Stimulated activated CD4-positive, alpha-beta T cell treated with anti-CD3 and anti-CD28 coated beads, TNF-alpha, amount 100 ng/mL, for 4 hours (primary cell): ENCODE data around the gene RNF212.
A peak's percentile ranks its signal among the peaks of the same experiment; 100 is the strongest.
"Not testable (repeated sequence)": the region's sequence is repeated elsewhere in the genome, so short reads cannot be mapped to it uniquely, and the experiment has no call there.

Experiments used
- DNase-seq, 3 experiments: peaks; one replicate each; pipeline ENCODE4 v3.0.0-alpha.2; 2020; ENCODE audit warnings: low read depth in 3 of 3

Gene RNF212, protein sequence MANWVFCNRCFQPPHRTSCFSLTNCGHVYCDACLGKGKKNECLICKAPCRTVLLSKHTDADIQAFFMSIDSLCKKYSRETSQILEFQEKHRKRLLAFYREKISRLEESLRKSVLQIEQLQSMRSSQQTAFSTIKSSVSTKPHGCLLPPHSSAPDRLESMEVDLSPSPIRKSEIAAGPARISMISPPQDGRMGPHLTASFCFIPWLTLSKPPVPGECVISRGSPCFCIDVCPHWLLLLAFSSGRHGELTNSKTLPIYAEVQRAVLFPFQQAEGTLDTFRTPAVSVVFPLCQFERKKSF

DNA sequence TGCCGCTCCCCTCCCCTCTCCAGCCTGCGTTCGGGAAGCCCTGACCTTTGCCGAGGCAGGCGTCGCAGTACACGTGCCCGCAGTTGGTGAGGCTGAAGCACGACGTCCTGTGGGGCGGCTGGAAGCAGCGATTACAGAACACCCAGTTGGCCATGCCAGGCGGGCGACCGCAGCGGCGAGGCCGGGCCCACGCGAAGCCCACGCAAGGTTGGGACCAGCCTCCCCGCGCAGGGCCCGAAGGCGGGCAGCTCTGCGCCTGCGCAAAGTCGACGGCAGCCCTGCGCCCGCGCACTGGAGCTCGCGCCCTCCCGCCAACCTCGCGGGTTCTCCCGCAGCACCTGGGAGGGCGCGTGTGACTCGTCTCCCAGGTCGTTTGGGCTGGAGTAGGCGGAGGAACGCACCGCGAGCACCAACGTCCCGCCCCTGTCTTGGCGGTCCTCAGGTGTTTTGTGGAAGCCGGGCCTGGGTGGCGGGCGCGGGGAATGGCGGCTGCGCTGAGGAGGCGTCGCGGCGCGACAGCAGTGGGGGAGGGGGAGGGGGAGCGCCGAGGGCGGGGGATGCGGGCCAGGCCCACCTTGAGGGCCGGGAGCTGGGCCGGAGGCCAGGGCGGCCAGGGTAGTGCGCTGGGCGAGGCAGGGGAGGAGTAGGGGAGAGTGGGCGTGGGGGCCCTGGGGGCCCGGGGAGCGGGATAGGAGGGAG is at the start of gene RNF212:
Gene RNF212, minus strand, starts transcription at position 254 of the 699 bp plus-strand sequence. Its CDS starts 100 bp downstream, at position 154.
- peak; percentile 7 to 33 (median 24) for DNase-seq

DNA sequence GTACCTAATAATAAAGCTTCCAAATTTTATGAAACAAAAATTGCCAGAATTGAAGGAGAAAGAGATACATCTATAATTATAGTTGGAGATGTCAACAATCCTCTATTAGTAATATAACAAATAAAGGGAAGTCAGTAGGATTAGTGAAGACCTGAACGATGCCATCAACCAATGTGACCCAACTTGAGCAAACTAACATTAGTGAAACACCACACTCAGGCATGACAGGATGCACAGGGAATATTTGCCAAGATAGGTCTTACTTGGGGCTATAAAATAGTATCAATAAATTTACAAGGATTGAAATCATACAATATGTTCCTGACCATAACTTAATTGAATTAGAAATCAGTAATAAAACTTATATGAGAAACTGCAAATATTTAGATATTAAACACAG is 47.0 kb upstream of the RNF212 start:
- no peak for DNase-seq

DNA sequence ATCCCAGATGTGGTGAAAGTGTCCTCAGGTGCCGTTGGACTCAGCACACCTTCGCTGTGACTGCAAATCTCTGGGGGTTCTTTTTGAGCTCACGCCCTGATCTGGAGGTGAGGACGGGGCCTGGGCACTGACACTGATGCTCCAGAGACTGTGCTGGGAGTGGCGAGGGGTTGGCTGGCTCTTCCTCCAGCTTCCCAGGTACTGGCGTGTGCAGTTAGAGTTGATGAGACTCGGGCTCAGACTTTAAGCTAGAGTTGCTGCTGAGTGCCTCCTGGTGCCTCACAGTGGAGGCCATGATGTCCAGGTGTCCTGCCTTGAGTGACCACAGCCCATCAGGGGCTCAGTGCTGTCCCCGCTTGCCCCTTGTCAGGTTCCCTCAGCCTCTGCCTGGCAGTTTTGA is 42.7 kb upstream of the RNF212 start:
- no peak for DNase-seq

DNA sequence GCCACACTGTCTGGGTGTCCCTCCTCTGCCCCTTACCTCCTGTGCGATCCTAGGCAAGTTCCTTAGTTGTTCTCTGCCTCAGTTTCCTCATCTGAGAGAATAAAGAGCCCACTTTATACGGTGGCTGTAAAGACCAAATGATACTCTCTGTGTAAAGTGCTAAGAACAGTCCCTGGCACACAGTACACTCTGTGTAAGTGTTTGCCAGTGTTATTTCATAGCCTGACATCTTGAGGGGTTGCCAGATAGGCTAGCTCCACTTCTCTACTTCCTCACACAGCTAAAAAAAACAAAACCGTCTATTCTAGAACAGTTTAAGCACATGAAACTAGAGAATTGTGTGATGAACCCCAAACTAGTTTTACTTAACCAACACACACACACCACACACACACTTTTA is 42.0 kb upstream of the RNF212 start:
- DNase-seq = no peak

DNA sequence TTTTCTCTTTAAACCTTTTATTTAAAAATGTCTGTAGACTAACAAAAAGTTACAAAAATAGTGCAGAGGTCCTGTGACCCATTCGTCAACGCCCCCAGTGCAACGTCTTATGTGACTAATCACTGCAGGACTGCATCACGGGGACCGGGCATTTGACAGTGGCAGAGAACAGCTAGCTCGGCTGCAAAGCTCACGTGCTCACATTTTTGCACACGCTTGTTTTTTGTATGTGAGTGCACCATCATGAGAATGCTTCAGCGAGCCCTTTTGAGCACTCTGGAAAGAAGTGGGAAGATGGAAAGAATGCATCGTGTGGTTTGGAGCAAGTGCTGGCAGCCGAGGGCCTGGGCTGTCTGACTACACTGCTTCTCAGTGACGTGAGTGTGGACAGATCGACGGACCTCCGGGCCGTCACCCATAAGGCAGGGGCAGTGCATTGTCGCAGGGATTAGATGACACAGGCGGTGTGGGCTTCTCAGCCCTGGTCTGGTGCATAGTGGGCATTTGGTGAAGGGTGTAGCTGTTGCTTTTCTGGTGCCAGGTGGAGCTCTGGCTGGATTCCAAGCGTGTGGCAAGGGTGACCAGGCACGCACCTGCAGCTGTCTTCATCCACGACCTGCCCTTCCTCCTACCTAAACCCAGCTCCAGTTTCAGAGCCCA is 41.3 kb upstream of the RNF212 start:
- no peak for DNase-seq

DNA sequence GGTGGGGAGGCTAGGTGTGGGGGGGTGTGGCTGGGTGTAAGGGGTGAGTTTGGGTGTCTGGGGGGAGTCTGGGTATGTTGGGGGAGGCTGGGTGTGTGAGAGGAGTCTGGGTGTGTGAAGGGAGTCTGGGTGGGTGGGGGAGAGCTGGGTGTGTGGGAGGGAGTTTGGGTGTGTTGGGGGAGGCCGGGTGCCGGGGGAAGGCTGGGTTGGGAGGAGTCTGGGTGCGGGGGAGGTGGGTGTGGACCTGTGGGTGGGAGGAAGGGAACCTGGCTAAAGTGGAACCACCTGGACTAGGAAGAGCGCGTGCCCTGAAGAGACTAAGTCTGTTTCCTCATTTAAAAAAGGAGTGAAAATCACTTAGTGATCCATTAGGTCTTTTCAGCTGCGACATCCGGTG is 40.8 kb upstream of the RNF212 start:
- no peak for DNase-seq

DNA sequence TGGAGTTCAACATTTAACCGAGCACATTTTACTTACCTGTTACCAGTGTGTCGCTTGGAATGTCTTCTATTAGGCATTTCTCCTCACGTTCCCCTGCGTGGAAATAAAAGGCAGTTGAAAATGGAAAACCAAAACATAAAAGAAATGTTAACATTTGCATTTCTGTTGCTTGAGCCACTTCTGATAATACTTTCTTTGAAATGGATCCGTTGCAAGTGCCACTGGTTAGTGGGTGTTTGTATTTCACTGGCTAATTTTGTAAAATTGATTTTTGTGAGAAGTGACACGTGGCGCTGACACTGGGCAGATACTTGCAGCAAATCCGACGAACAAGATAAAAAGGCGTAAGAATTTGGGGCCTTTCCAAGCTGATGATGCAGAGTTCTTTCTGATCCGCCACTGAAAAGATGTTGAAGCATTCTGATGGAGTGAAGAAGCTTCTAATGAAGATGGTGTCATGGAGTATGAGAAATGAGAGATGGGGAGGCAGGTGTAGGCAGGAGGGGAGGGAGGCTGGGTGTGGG is 40.3 kb upstream of the RNF212 start:
- no peak for DNase-seq

DNA sequence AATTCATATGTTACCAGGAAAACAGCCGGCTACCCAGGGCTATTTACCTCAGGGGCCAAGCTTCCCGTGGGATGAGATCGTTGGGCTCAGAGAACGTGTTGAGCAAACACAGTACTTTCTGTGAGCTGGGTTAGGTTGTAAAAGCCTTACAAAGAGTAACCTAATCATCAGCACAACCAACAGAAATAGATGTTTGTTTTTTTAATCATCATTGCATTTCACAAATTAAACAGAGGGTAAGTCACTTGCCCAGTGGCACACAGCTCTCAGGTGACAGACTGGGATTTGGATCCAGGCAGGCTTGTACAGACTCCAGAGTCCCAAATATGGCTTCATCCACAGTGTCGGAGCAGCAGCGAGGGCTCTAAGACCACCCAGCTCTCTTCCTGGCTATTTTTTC is 38.9 kb upstream of the RNF212 start:
- no peak for DNase-seq

DNA sequence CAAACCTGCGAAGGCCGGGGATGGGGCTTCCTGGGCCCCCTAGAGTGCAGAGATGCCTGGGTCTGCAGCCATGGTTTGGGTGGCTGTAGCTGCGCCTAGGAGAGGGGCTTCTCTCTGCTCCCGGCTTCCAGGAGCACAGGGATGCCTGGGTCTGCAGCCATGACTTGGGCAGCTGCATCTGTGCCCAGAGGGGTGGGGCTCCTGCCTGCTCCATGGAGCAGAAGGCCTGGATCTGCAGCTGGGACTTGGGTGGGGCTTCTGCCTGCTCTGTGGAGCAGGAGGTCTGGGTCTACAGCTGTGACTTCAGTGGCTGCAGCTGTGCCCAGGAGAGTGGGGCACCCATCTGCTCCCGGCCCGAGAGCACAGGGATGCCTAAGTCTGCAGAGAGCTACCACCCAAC is 38.2 kb upstream of the RNF212 start:
- DNase-seq = no peak

DNA sequence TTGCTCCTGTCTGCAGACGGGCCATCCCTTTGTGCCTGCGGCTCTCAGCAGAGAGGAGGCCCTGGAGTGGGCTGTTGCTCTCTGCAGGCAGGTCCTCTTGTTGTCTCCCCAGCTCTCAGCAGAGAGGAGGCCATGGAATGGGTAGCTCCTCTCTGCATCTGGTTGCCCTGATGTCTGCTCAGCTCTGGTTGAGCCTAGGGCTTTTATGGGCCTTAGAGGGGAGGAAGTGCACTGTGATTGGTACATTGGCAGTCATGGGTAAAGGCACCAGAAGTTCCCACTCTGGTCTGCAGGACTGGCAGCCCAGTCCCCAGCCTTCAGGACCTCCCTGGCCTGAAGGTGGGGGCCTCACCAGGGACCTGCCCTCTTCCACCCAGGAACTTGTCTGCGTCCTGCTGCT is 37.5 kb upstream of the RNF212 start:
- no peak for DNase-seq

DNA sequence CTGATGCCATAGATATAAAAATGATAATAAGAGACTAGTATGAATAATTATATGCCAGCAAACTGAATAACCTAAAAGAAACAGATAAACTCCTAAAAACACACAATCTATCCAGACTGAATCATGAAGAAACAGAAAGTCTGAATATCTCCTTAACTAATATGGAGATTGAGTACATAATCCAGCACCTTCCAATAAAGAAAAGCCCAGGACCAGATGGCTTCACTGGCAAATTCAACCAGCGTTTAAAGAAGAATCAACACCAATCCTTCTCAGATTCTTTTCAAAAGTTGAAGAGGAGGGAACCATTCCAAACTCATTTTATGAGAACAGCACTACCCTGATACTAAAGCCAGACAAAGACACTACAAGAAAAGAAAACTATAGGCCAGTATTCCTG is 26.5 kb upstream of the RNF212 start:
- no peak for DNase-seq

DNA sequence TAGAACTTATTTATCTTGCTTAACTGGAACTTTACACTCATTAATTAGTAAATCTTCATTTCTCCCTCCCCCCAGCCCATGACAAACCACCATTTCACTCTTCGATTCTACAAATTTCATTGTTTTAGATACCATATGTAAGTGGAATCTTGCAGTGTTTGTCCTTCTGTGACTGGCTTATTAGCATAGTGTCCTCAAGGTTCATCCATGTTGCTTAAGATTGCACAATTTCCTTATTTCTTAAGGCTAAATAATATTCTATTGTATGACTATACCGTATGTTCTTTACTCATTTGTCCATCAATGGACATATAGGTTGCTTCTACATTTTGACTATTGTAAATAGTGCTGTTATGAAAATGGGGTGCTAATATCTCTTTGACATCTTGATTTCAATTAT is 24.5 kb upstream of the RNF212 start:
- DNase-seq = no peak

DNA sequence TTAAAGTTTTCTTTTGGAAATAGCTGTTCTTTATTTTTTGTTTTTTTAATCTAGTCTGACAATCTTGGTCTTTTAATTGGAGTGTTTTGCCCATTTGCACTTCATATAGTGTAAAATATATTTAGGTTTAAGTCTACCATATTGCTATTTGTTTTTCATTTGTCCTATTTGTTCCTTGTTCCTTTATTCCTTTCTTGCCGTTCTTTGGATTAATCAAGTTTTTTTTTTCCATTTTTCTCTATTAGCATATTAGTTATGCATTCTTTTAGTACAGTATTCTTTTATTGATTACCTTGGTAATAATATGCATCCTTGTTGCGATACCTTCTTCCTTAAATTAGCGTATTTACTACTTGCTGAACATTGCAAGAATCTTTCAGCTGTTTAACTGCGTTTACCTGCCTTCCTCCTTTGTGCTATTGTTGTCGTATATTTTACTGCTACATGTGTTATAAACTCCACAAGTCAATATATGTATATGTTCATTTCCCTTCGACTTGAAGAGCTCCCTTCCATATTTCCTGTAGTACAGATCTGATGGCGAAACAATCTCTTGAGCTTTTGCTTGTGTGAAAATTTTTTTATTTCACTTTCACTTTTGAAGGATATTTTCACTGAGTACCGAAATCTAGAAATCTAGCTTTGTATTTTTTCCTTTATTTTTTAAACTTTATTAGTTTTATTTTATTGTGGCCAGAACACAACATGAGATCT is 23.9 kb upstream of the RNF212 start:
- DNase-seq = no peak

DNA sequence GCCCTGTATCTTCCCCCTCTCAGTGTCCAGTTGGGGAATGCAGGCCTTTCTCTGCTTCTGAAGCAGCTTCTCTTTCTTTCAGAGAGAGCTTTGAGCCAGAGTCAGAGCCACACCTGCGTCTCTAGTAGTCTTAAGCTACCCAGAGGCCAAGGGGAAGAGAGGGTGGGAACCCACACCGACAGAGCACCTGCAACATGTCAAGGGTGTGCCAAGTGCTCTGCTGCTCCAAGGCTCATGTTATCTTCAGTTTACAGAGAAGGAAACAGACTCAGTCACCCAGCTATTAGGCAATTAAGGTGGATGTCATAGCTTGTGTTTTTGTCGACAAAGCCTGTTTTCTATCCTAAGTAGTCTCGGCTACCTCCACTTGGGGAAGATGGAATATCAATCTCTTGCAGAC is 22.7 kb upstream of the RNF212 start:
- no peak for DNase-seq

DNA sequence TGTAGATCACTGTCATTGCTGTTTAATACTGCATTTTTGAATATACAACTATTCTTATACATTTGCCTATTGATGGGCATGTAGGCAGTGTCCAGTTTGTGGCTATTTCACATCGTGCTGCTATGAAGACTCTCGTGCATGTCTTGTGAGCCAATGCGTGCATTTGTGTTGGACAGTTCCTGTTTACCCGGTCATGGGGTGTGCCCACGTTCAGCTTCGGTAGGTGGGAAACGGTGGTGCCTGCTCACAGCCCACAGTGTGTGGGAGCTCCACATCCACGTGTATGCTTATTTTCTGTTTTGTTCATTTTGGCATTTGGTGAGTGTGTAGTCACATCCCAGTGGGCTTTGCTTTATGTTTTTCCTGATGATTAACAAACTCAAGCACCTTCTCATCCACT is 19.7 kb upstream of the RNF212 start:
- DNase-seq = no peak

DNA sequence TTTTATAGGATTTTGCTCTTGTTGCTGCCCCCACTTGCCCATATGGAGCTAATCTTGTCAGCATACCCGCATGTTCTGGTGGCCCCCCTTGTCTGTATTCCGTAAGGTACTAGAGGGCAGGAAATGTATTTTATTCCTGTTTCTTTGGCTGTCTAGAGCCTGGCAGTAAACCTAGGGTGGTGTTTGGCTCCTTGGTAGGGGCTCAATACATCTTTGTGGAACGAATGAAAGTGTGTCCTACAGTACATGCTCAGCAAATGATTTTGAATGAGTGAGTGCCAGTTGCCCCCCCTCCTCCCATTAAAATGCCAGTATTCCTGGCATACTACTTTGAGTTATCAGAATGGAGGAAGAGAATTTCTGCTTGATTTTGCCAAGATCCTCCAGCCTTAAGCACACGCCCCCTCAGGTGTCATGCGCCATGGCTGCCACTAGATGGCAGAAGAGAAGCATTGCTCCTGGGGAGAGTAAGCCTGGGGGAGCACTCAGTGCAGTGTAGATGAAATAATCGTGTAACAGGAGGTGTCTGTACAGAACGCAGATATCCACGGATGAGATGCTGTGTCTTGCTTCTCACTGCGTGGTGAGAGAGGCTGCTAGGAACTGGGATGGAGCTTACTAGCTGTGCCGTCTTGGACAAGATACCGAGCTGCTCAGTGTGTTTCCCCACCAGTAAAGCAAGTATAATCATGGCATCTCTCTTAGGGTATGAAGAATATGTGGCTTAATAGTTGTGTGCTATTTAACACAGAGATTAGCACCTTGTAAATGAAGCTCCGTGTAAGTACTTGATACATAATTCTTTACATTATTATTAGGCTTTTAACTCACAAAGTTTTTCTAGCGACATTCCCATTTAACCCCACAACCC is 17.2 kb upstream of the RNF212 start:
- DNase-seq = peak; percentile 47 to 66 (median 55)

DNA sequence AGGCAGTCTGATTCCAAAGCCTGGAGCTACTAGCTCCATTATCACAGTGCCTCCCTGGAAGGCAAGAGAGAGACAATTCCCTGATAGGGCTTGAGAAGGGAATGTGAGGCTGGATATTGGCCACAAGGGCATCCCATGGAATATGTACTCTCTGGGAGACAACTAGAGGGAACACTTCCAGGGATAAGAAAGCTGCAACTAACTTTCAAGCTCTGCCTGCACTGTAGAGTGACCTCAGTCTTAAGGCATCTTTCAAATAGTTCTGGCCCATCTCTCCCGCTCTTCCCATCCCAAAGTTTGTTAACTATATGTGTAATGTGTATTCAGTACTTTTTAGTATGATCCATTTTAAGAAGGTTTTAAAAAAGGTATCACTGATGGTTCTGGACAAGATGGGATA is 13.1 kb upstream of the RNF212 start:
- DNase-seq = no peak

DNA sequence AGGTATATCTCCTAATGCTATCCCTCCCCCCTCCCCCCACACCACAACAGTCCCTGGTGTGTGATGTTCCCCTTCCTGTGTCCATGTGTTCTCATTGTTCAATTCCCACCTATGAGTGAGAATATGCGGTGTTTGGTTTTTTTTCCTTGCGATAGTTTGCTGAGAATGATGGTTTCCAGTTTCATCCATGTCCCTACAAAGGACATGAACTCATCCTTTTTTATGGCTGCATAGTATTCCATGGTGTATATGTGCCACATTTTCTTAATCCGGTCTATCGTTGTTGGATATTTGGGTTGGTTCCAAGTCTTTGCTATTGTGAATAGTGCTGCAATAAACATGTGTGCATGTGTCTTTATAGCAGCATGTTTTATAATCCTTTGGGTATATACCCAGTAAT is 12.1 kb upstream of the RNF212 start:
- not testable (repeated sequence) for DNase-seq

DNA sequence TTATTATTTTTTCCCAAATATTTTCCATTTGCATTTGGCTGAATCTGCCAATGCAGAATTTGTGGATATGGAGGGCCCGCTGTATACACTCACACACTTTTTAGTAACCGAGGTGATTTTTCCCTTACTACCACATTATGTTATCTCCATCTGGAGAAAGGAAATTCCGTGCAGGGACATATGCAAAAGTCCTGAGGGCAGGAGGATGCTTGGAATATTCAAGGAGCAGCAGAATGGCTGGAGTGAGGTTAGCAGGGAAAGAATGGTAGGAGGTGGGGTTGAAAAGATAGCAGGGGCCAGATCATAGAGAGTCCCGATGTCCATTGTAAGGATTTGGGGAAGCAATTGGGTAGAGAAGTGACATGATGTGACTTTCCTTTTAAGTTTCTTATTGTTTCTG is 11.5 kb upstream of the RNF212 start:
- no peak for DNase-seq

DNA sequence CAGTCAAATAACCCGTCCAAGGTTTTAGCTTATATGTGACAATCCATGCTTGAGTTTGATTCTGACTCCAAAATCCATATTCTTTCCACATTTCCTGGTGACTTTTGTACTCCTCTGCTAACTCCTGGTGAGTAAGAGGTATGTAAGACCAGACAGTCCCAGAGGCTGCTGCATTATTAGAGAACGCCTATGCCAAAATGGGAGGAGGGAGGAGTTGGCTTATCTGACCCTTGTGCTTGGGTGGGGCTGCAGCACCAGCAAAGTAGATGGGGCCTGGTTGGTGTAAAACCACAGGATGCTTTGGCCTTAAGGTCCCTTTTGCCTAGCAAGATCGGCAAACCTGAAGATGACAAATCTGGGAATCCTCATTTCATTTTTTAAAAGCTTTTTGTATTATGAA is 9.1 kb upstream of the RNF212 start:
- no peak for DNase-seq

DNA sequence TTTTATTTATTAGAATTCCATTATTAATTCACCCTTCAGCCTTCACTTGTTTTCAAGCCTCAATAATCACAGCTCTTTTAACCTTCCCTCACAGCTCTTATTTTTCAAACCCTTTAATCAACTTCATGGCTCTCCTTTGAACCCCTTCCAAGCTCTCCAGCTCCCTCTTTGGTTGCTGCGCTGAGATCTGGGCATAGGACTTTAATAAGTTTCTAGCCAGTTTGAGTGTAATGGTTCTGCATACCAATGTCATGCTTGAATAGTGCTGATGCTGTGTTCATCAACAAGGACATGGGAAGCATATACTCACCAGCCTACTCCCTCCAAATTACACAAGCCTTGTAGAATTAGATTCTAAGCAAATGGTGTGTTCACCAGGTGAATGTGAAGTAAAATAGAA is 3.5 kb upstream of the RNF212 start:
- no peak for DNase-seq
